BJ (cell line): ENCODE measurements around the gene GDPD4. TPM values are rescaled to one million over a fixed set of nuclear protein-coding genes. Genes with fewer than 3 reads are reported as not detected.

Experiments
- CTCF ChIA-PET: fragments of 350-600 bp; formaldehyde crosslinking; extraction: SDS; loops from one replicate; lab custom pipeline; 2021; ENCODE audit warnings: antibody characterized with exemption, inconsistent platforms; lab: Yijun Ruan, JAX
- POLR2A ChIA-PET: fragments of 300-600 bp; sonication (Branson Sonifier 250); formaldehyde crosslinking; extraction: SDS; loops from one replicate; lab custom pipeline; 2021; ENCODE audit warnings: antibody characterized with exemption; lab: Charles Lee
- DNase-seq: peaks from one replicate; pipeline ENCODE4 v3.0.0-alpha.2; 2011; ENCODE audit warnings: low read depth
- H3K27me3 ChIP-seq: 2 replicates; pipeline ENCODE4 v1.6.0; 2011; ENCODE audit warnings: low read length; ENCODE audit not compliant: control insufficient read depth, insufficient read depth
- H3K36me3 ChIP-seq: 2 replicates; pipeline ENCODE4 v1.5.1; 2011; ENCODE audit warnings: low read length; ENCODE audit not compliant: control insufficient read depth, insufficient read depth
- H3K4me3 ChIP-seq: 2 replicates; pipeline ENCODE4 v1.5.1; 2011; ENCODE audit warnings: low read depth, mild to moderate bottlenecking, control low read depth, low read length
- CTCF ChIP-seq: IDR thresholded peaks from 2 replicates; pipeline ENCODE4 v1.5.1; 2011; ENCODE audit warnings: low read depth, mild to moderate bottlenecking, control low read depth, inconsistent platforms, low read length, moderate library complexity; ENCODE audit not compliant: insufficient read depth
- polyA plus RNA-seq: library from polyadenylated mRNA; depleted of rRNA; stranded (reverse); fragments of >200 nt; gene quantifications from 2 replicates; pipeline ENCODE4 v1.2.3, GENCODE V29; 2011

GDPD4 gene
- polyA plus RNA-seq, 1 experiment, result not detected

DNA sequence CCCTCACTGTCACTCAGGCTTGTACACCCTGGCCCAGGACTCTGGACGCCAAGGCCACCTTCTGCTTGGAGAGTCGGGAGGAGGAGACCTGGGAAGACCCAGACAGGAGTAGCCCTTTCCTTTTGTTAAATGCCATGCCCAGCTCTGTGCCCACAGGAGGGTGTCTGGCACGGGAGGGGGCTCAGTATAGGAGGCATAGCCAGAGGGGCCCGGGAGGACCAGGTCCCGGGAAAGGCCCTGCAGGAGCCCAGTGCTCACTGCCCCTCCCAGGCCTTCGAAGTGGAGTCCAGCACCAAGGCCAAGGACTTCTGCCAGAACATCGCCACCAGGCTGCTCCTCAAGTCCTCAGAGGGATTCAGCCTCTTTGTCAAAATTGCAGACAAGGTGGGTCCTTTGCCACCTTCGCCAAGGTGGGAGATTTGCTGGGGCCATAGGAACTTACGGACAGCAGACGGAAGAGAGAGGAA lies 94.4 kb downstream of the GDPD4 start:
- H3K4me3 ChIP-seq, result no peak overlapping the region
- POLR2A ChIA-PET, result no interaction called here
- DNase-seq, result no peak
- CTCF ChIA-PET, result interaction anchor here (0.6 kb wide), 1 partner anchor 354 kb away, joined by 3 read pairs; no protein-coding TSS in a partner anchor
- H3K36me3 ChIP-seq, result no peaks in the 10 kb centered on the region
- peaks cover 2% of the 10 kb centered on the region; the same call in 1 of the 2 replicates for H3K27me3 ChIP-seq
- TF ChIP-seq CTCF, result no peak

- CTCF ChIA-PET, result interaction anchor here (1.1 kb wide), 1 partner anchor 159 kb away, joined by 3 read pairs; no protein-coding TSS in a partner anchor
- no peaks in the 10 kb centered on the region for H3K27me3 ChIP-seq
- TF ChIP-seq CTCF, result no peak
- no peaks in the 10 kb centered on the region for H3K36me3 ChIP-seq
- H3K4me3 ChIP-seq, result no peak overlapping the region
- DNase-seq, result no peak
- POLR2A ChIA-PET, result no interaction called here
Measured at GRCh38 chr11:77206264-77207018, 95.0 kb downstream of the GDPD4 start.

DNA sequence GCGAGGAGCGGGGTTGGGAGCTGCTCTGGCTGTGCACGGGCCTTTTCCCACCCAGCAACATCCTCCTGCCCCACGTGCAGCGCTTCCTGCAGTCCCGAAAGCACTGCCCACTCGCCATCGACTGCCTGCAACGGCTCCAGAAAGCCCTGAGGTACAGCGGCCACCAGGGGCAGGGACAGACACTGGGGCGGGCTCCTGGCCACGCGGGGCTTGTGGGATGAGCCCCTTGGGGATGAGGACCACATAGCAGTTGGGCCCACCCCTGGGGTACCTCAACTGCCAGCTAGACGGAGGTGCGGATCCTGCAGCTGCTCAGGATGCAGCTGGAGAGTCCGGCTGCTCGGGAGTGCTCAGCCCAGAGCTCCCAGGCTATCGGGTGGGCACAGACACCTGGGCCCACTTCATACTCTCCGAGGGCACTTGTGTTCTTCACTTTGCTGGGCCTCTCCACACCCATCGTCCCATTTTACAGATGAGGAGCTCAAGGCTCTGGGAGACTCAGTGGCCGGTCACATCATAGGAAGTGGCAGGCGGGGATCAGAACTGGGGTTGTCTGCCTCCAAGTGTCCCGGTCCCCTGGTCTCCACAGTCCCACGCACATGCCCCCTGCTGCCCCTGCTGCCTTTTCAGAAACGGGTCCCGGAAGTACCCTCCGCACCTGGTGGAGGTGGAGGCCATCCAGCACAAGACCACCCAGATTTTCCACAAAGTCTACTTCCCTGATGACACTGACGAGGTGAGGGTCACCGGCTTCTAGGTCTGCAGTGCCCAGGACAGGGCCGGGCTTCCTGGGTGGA lies 95.8 kb downstream of the GDPD4 start:
- CTCF ChIA-PET, result interaction anchor here (1.1 to 2.2 kb wide), 2 partner anchors 10 to 158 kb away, joined by 3 to 9 read pairs; no protein-coding TSS in a partner anchor
- Histone ChIP-seq H3K4me3 (no peak overlapping the region), H3K27me3 (no peaks in the 10 kb centered on the region), H3K36me3 (no peaks in the 10 kb centered on the region)
- POLR2A ChIA-PET, result no interaction called here
- no peak for DNase-seq
- TF ChIP-seq CTCF, result no peak

GRCh38 chr11:77204754-77205466 lies 96.6 kb downstream of the GDPD4 start:
- no peak for DNase-seq
- no peaks in the 10 kb centered on the region for H3K27me3 ChIP-seq
- no peak for TF ChIP-seq CTCF
- ChIA-PET POLR2A (no interaction called here), CTCF (interaction anchor here (1.1 to 2.2 kb wide), 4 partner anchors 9 to 157 kb away, joined by 3 to 9 read pairs (median 4); no protein-coding TSS in a partner anchor)
- no peaks in the 10 kb centered on the region for H3K36me3 ChIP-seq
- no peak overlapping the region for H3K4me3 ChIP-seq
